K562 (cell line): Measurements from ENCODE around the gene NUFIP2. TPM values are rescaled to one million over a fixed set of nuclear protein-coding genes. Genes with fewer than 3 reads are reported as not detected.

Experiments
- ATAC-seq: fragments of 200-7000 bp; cut with Tn5 transposase; 3 replicates; pipeline ENCODE4 v1.9.1; 2020; ENCODE audit warnings: moderate library complexity
- BruUV-seq: library from RNA; stranded (reverse); fragments of 400-500 nt; replicated peaks from 2 replicates; lab custom pipeline; 2021; lab: Mats Ljungman, UMichigan
- CTCF ChIA-PET: fragments of 300-600 bp; formaldehyde crosslinking; extraction: SDS; loops from one replicate; lab custom pipeline; 2021; ENCODE audit warnings: low intra/inter-chr PET ratio; lab: Yijun Ruan, JAX
- POLR2A ChIA-PET: fragments of 300-600, 350-650 bp; sonication (Branson Sonifier 250); formaldehyde crosslinking; extraction: SDS; loops from one replicate; lab custom pipeline; 2021; ENCODE audit warnings: antibody characterized with exemption, inconsistent platforms; lab: Yijun Ruan, JAX
- DNase-seq, 4 experiments: peaks; one replicate each; pipeline versions ENCODE4 v3.0.0 to v3.0.0-alpha.2; 2011 to 2018; ENCODE audit warnings: low spot score in 3 of 4, mixed read lengths in 3 of 4; ENCODE audit errors: extremely low read depth in 1 of 4
- FAIRE-seq: peaks from 2 replicates; lab custom pipeline; 2011; peaks lifted over from hg19 to GRCh38; lab: Jason Lieb, UNC
- H2AFZ ChIP-seq: 2 replicates; pipeline ENCODE4 v1.6.0; 2011; ENCODE audit warnings: low read depth, low read length, control low read depth, inconsistent platforms
- H3K27ac ChIP-seq: fragments of 200-600 bp; 3 replicates; pipeline ENCODE4 v1.8.0; 2011; ENCODE audit warnings: low read depth, mild to moderate bottlenecking, control low read depth, inconsistent platforms, low read length, moderate library complexity, mixed read lengths; ENCODE audit errors: extremely low read depth
- H3K27me3 ChIP-seq, 2 experiments: fragments of 300-600 bp in 1 of 2; 2 replicates in 1 of 2; 3 replicates in 1 of 2; pipeline versions ENCODE4 v1.6.0 to v1.8.0; 2011; ENCODE audit warnings: inconsistent platforms in 2 of 2, low read length in 2 of 2, mild to moderate bottlenecking in 1 of 2, mixed read lengths in 1 of 2, moderate library complexity in 1 of 2; ENCODE audit not compliant: control insufficient read depth in 2 of 2, insufficient read depth in 2 of 2
- H3K36me3 ChIP-seq: fragments of 300-600 bp; 3 replicates; pipeline ENCODE4 v1.8.0; 2011; ENCODE audit warnings: mild to moderate bottlenecking, low read length, inconsistent platforms; ENCODE audit not compliant: control insufficient read depth, insufficient read depth
- H3K4me1 ChIP-seq, 2 experiments: fragments of 200-600 bp in 1 of 2; replicated peaks in 1 of 2; 2 replicates in 1 of 2; 3 replicates in 1 of 2; pipeline versions ENCODE4 v1.5.1 to v1.8.0; 2011; ENCODE audit warnings: inconsistent platforms in 2 of 2, low read length in 2 of 2, mild to moderate bottlenecking in 1 of 2, mixed read lengths in 1 of 2, moderate library complexity in 1 of 2; ENCODE audit not compliant: control insufficient read depth in 2 of 2, insufficient read depth in 2 of 2
- H3K4me2 ChIP-seq: 2 replicates; pipeline ENCODE4 v1.6.1; 2011; ENCODE audit warnings: low read length, control low read depth, inconsistent platforms, mixed read lengths; ENCODE audit not compliant: insufficient read depth
- H3K4me3 ChIP-seq: fragments of 200-600 bp; sonication (generic), shearing (Covaris generic); 2 replicates; pipeline ENCODE4 v1.5.1; 2016; ENCODE audit warnings: control low read depth, inconsistent platforms
- H3K79me2 ChIP-seq: fragments of 200-600 bp; 3 replicates; pipeline ENCODE4 v1.8.0; 2011; ENCODE audit warnings: low read length, inconsistent platforms; ENCODE audit not compliant: control insufficient read depth, insufficient read depth
- H3K9ac ChIP-seq, 2 experiments: 2 replicates each; pipeline versions ENCODE4 v1.6.0 to v1.6.1; 2011; ENCODE audit warnings: low read depth in 2 of 2, low read length in 2 of 2, control low read depth in 1 of 2, inconsistent platforms in 1 of 2, mild to moderate bottlenecking in 1 of 2, mixed read lengths in 1 of 2; ENCODE audit not compliant: insufficient read depth in 1 of 2
- H3K9me1 ChIP-seq: one replicate; pipeline ENCODE4 v1.6.0; 2011; ENCODE audit warnings: inconsistent platforms, mild to moderate bottlenecking, low read length, moderate library complexity; ENCODE audit not compliant: control insufficient read depth, insufficient read depth
- H3K9me3 ChIP-seq: replicated peaks from 2 replicates; pipeline ENCODE4 v1.5.1; 2011; ENCODE audit warnings: low read depth, low read length, inconsistent platforms; ENCODE audit not compliant: control insufficient read depth, insufficient read depth
- H4K20me1 ChIP-seq: replicated peaks from 2 replicates; pipeline ENCODE4 v1.6.1; 2011; ENCODE audit warnings: low read length, inconsistent platforms, mixed read lengths; ENCODE audit not compliant: control insufficient read depth, insufficient read depth
- ARNT ChIP-seq, 2 experiments: fragments of 450-650 bp; IDR thresholded peaks; 2 replicates each; pipeline ENCODE4 v1.6.1; 2016; ENCODE audit warnings: mild to moderate bottlenecking in 1 of 2
- CHD4 ChIP-seq: fragments of 200-600 bp; sonication (generic); IDR thresholded peaks from 3 replicates; pipeline ENCODE4 v1.6.1; 2012; ENCODE audit warnings: low read depth, mild to moderate bottlenecking, mixed read lengths, low read length, inconsistent platforms; ENCODE audit not compliant: insufficient read depth, insufficient replicate concordance, poor library complexity, severe bottlenecking
- EP400 ChIP-seq: fragments of 450-650 bp; IDR thresholded peaks from 2 replicates; pipeline ENCODE4 v1.6.1; 2017; ENCODE audit warnings: antibody characterized with exemption, mild to moderate bottlenecking, moderate library complexity
- MCM2 ChIP-seq: fragments of 450-650 bp; IDR thresholded peaks from 2 replicates; pipeline ENCODE4 v1.6.1; 2017; ENCODE audit warnings: low read depth, mild to moderate bottlenecking
- MECOM ChIP-seq: fragments of 250-450 bp; sonication (Bioruptor Pico); IDR thresholded peaks from 2 replicates; pipeline ENCODE4 v1.8.0; 2022; ENCODE audit warnings: inconsistent platforms
- NRF1 ChIP-seq, 2 experiments: fragments of 450-650 bp; IDR thresholded peaks in 1 of 2; conservative IDR thresholded peaks in 1 of 2; 2 replicates each; pipeline ENCODE4 v1.6.1; 2014; ENCODE audit warnings: mild to moderate bottlenecking in 2 of 2
- RCOR1 ChIP-seq, 2 experiments: IDR thresholded peaks; 2 replicates each; pipeline ENCODE4 v1.6.1; 2012; ENCODE audit warnings: low read depth in 2 of 2, low read length in 2 of 2, borderline replicate concordance in 1 of 2, improper control_type of control experiment in 1 of 2
- TCF7 ChIP-seq: sonication (generic); IDR thresholded peaks from 2 replicates; pipeline ENCODE4 v1.6.1; 2016; ENCODE audit warnings: antibody characterized with exemption, borderline replicate concordance
- ZC3H8 ChIP-seq: fragments of 450-650 bp; IDR thresholded peaks from 2 replicates; pipeline ENCODE4 v1.6.1; 2017
- ZFP1 ChIP-seq: fragments of 450-650 bp; formaldehyde crosslinking; IDR thresholded peaks from 2 replicates; pipeline ENCODE4 v1.4.0; 2020; ENCODE audit warnings: mild to moderate bottlenecking, mixed read lengths
- ZNF436 ChIP-seq: fragments of 250-450, 450-650 bp; sonication (Bioruptor Pico); formaldehyde crosslinking; IDR thresholded peaks from 2 replicates; pipeline ENCODE4 v1.7.0; 2020; ENCODE audit warnings: mild to moderate bottlenecking
- ZNF778 ChIP-seq: fragments of 450-650 bp; formaldehyde crosslinking; IDR thresholded peaks from 2 replicates; pipeline ENCODE4 v1.4.0; 2020; ENCODE audit warnings: mild to moderate bottlenecking, moderate library complexity
- WGBS: fragments of 100-300 bp; shearing (Covaris generic); methylation state at CpG from one replicate; pipeline ENCODE4 v1.1.6; 2016; ENCODE audit warnings: low coverage, mixed read lengths; ENCODE audit not compliant: insufficient coverage; ENCODE audit errors: missing lambda C conversion rate; 5-methylcytosine and 5-hydroxymethylcytosine counted together
- in situ Hi-C: fragments of 300-500 bp; cut with MboI; formaldehyde crosslinking; loops from 4 replicates; pipeline ENCODE4 v1.15.0; 2018; ENCODE audit warnings: inconsistent platforms, mixed read lengths
- intact Hi-C: fragments of 100-400 bp; cut with micrococcal nuclease; formaldehyde crosslinking; loops from 2 replicates; pipeline ENCODE4 v1.14.2; 2022
- polyA plus RNA-seq, 8 experiments: library from polyadenylated mRNA; depleted of rRNA in 4 of 8; stranded (reverse) in 5 of 8; unstranded in 3 of 8; fragments of >200 nt; fragmentation: Nextera tagmentation in 2 of 8; fragmentation: Illumina TruSeq in 1 of 8; extraction: Ambion mirVana in 2 of 8; extraction: Trizol in 1 of 8; gene quantifications; 2 replicates each; pipeline versions ENCODE4 v1.2.1 to v1.2.3, GENCODE V29; 2011 to 2014; ENCODE audit warnings: inconsistent platforms in 1 of 8, missing spikeins in 1 of 8
- total RNA-seq, 7 experiments: library from RNA; depleted of rRNA in 6 of 7; stranded (reverse); fragments of >200 nt in 6 of 7; fragmentation: Illumina TruSeq in 2 of 7; extraction: Trizol in 2 of 7; gene quantifications; 2 replicates each; pipeline versions ENCODE4 v1.2.1 to v1.2.3, GENCODE V29; 2011 to 2021; ENCODE audit warnings: low replicate concordance in 1 of 7
- TF ChIP-seq, protein P1 (sequence below): sonication (generic); IDR thresholded peaks from 2 replicates; pipeline ENCODE4 v1.6.1; 2016
- TF ChIP-seq, protein P2 (sequence below): sonication (generic); formaldehyde crosslinking; IDR thresholded peaks from 2 replicates; pipeline ENCODE4 v1.8.1; 2022; ENCODE audit warnings: missing genetic modification reagents
- TF ChIP-seq, protein P3 (sequence below), 2 experiments: fragments of 450-650 bp in 1 of 2; sonication (generic) in 1 of 2; formaldehyde crosslinking in 1 of 2; IDR thresholded peaks in 1 of 2; conservative IDR thresholded peaks in 1 of 2; 2 replicates each; pipeline versions ENCODE4 v1.6.1 to v1.8.1; 2016 to 2023; ENCODE audit warnings: mild to moderate bottlenecking in 2 of 2, moderate library complexity in 2 of 2, inconsistent platforms in 1 of 2, missing genetic modification reagents in 1 of 2

Gene NUFIP2
- total and polyA plus RNA-seq, 9 of the 15 experiments (the other 6 are each of a cell fraction or from before 2014, with no cell fraction given) = 4.9 to 40.7 (median 18.5) TPM

DNA sequence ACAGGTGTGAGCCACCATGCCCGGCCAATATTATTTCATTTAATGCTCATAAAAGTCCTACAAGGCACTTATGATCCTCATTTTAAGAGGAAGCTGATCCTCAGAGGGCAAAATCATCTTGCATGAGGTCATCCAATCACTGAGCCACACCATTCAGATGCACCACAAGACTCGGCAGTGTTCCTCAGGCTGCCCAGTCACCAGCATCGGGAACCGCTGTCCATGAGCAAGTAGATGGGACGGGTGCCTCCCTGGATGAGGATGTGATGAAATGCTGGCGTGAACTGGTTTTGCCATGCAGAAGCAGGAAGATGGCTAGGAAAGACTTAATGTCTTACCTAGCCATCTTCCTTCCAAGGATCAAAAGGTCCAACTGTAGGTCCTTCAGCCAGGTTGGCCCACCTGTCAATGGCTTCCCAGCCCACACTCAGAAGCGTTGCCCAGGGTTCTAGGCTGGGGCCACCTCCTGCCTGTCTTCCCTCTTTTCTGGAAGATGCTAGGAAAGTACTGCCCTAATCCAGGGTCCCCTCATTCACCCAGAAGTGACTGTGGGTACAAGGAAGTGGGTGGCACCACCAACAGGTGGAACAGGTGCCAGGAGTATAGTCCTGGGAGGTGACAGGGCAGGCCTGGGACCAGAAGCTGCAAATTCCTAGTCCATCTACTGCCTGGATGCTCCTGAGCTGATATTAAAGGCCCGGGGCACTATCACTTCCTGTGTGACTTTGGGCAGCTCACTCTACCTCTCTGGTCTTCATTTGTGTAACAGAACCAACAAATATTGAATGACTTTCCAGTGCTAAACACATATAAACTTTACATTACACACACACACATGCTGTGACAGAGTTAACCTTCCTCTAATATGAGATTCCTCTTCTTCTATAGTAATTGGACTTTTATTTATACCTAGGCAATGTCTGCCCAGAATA, 79.5 kb downstream of the NUFIP2 start (continued):
- TF ChIP-seq EP400 (no peak), ZFP1 (no peak)
- TF ChIP-seq, protein P1, sequence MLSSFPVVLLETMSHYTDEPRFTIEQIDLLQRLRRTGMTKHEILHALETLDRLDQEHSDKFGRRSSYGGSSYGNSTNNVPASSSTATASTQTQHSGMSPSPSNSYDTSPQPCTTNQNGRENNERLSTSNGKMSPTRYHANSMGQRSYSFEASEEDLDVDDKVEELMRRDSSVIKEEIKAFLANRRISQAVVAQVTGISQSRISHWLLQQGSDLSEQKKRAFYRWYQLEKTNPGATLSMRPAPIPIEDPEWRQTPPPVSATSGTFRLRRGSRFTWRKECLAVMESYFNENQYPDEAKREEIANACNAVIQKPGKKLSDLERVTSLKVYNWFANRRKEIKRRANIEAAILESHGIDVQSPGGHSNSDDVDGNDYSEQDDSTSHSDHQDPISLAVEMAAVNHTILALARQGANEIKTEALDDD = no peak

DNA sequence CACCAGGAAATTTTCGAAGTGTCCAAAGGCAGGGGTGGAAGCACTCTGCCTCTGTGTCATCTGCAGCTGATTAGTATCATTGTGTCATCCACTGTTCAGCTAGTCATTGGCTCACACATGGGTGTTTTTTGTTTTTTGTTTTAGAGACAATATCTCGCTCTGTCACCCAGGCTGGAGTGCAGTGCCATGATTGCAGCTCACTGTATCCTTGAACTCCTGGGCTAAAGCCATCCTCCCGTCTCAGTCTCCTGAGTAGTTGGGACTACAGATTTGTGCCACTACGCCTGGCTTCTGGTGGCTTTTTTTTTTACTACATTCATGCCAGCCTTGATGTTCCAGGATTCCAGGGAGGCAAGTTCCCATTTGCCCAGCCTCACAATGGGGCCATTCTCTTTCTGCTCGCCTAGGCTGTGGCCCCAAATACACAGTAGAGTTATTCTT, 81.2 kb downstream of the NUFIP2 start:
- no peak overlapping the region for H3K9ac ChIP-seq
- no peaks in the 10 kb centered on the region for H3K9me1 ChIP-seq
- BruUV-seq = no TSS peak
- no peaks in the 10 kb centered on the region for H3K36me3 ChIP-seq
- FAIRE-seq (peak; percentile 65), DNase-seq (no peak), ATAC-seq (peak; percentile 45; the same call in 1 of the 3 replicates)
- H3K27ac ChIP-seq = no peak overlapping the region
- ChIA-PET CTCF (no interaction called here), POLR2A (no interaction called here)
- H4K20me1 ChIP-seq = no peaks in the 10 kb centered on the region
- H3K9me3 ChIP-seq = no peaks in the 10 kb centered on the region
- no peak overlapping the region for H3K4me3 ChIP-seq
- H2AFZ ChIP-seq = no peak overlapping the region
- WGBS = 9% methylated on average over 5 of the region's 5 CpGs
- no peaks in the 10 kb centered on the region for H3K27me3 ChIP-seq
- H3K79me2 ChIP-seq = no peaks in the 10 kb centered on the region
- intact Hi-C loops (no loop called here), in situ Hi-C loops (loop anchor here (5.0 kb wide), 1 partner anchor 65 kb away; no protein-coding TSS in a partner anchor)
- H3K4me2 ChIP-seq = no peak overlapping the region
- no peaks in the 10 kb centered on the region; a peak in 1 of 5 replicates for H3K4me1 ChIP-seq
- TF ChIP-seq ZC3H8 (no peak), TCF7 (no peak), ZNF436 (CRISPR knock-in tag) (no peak), NRF1 (conservative IDR thresholded peaks at IDR 0.05 in 1 of 2, IDR thresholded peaks at IDR 0.05 in 1 of 2) (0 out of 4 replicates have a peak, but pooled peaks of 1 of the 2 experiments have one; percentile 20), ZNF778 (CRISPR knock-in tag) (no peak), MECOM (CRISPR knock-in tag) (no peak), RCOR1 (IDR thresholded peaks at IDR 0.05; ENCODE audit: borderline replicate concordance in 1 of 2, low read depth in 2 of 2, low read length in 2 of 2) (peak in 1 of 2 experiments; percentile 41; a peak in 1 of 4 replicates), ARNT (IDR thresholded peaks at IDR 0.05) (no peak), CHD4 (no peak), MCM2 (no peak)
- TF ChIP-seq, protein P2, sequence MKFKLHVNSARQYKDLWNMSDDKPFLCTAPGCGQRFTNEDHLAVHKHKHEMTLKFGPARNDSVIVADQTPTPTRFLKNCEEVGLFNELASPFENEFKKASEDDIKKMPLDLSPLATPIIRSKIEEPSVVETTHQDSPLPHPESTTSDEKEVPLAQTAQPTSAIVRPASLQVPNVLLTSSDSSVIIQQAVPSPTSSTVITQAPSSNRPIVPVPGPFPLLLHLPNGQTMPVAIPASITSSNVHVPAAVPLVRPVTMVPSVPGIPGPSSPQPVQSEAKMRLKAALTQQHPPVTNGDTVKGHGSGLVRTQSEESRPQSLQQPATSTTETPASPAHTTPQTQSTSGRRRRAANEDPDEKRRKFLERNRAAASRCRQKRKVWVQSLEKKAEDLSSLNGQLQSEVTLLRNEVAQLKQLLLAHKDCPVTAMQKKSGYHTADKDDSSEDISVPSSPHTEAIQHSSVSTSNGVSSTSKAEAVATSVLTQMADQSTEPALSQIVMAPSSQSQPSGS (CRISPR knock-in tag) = no peak
- TF ChIP-seq, protein P3, sequence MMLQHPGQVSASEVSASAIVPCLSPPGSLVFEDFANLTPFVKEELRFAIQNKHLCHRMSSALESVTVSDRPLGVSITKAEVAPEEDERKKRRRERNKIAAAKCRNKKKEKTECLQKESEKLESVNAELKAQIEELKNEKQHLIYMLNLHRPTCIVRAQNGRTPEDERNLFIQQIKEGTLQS (IDR thresholded peaks at IDR 0.05) = peak; percentile 53; the same call in 1 of the 2 replicates
- TF ChIP-seq, protein P3 (CRISPR knock-in tag; conservative IDR thresholded peaks at IDR 0.05) = no peak
